Stromal cell of bone marrow (primary cell): ENCODE results near the gene NEK7.

Source experiments
- DNase-seq: peaks from one replicate; pipeline ENCODE4 v3.0.0-alpha.2; 2012; ENCODE audit warnings: low read depth

Gene NEK7

DNA sequence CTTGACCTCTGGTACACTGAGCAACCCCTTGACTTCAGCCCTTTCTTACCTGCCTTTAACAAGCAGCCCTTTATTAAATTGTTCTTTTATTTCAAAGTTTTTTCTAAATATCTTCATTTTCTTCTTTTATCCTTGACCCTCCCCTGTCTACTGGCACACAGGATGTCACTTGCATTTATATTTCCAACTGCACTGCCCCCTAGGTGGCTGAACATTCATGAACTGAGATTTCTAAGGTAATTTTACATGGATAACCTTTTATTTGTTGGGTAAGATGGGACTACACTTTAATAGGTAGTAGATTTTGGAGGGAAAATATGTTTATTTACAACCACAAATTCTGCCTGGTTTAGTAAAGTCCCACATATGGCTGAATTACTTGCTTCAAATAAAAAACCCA lies 193.7 kb downstream of the NEK7 start:
- no peak for DNase-seq

GRCh38 chr1:198352975-198353695 lies 196.3 kb downstream of the NEK7 start:
- DNase-seq = no peak

DNA sequence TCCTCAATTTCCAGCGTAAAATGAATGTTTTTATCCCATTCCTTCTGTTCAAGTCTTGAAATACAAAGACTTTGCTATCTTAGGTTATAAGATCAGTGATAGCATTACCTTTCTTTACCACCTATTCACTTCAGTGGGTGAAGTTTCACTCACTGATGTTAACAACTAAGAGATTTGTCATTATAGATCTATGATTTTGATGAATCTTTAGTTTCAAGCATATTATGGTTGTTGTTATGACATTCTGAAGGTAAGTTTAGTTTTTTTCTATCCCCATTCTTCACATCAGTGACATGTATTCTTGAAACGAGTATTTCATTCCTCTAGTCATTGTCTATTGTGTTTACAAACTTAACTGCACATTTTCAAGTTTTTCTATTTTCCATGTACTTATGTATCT lies 201.1 kb downstream of the NEK7 start:
- DNase-seq = no peak

GRCh38 chr1:198359024-198359653 lies 202.3 kb downstream of the NEK7 start:
- peak; percentile 4 for DNase-seq

DNA sequence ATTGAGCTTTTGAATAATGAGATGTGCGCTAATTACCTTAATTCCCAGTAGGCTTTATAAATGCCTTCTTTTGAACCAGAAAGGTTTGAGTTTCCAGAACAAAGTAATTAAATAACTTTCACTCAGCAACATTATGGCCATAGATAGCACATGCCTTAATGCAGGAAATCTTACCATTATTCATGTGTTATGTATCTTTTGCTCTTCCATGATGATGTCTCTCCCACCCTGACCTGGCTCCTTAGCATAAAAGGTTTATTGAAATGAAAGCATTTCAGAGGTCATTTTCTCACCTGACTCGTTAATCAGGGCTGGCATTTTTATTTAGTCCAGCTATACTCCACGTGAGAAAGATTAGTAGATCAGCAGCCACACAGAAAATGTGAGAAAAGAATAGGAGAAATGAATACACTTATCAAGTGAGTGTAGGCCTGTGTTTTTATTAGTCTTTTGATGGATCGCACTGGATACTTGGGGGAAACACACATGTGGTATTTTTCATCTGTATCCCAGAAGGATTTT lies 203.5 kb downstream of the NEK7 start:
- DNase-seq = no peak

DNA sequence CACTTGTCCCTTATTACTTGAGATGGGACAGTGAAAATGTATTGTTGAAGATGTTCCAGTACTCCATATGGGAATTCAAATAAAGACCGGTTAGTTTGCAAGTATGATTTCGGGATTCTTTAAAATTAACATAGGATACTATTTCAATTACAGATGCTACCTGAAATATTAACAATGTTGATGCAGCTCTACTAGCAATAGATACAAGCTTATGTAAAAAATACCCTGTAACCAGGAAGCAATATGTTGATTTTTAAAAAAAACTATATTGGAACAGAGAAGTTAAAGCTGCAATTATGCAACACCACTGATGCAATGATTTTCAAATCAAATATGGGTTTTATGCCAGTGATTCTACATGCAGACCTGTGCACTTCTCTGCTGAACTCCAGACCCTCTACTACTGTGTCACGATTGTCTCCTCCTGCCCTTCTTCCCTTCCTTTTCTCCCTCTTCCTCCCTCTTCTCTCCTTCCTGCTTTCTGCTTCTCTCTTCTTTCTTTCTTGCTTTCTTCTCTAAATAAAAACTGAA lies 204.5 kb downstream of the NEK7 start:
- DNase-seq = no peak

GRCh38 chr1:198363625-198364151 lies 206.9 kb downstream of the NEK7 start:
- no peak for DNase-seq

GRCh38 chr1:198364471-198364870 lies 207.7 kb downstream of the NEK7 start:
- DNase-seq = no peak

GRCh38 chr1:198367296-198367695 lies 210.5 kb downstream of the NEK7 start:
- DNase-seq = no peak

GRCh38 chr1:198370996-198371395 lies 214.2 kb downstream of the NEK7 start:
- no peak for DNase-seq
